Endodermal cell (in vitro differentiated cells): ENCODE results near the gene DCBLD2. TPM values are rescaled to one million over a fixed set of nuclear protein-coding genes. Genes with fewer than 3 reads are reported as not detected.
"Not testable (repeated sequence)": the region's sequence is repeated elsewhere in the genome, so short reads cannot be mapped to it uniquely, and the experiment has no call there.

Experiments
- DNase-seq: peaks from one replicate; pipeline ENCODE4 v3.0.0-alpha.2; 2017
- H3K27ac ChIP-seq: 2 replicates; pipeline ENCODE4 v1.5.1; 2013; ENCODE audit warnings: mild to moderate bottlenecking, low read depth, low read length, moderate library complexity
- H3K27me3 ChIP-seq: 2 replicates; pipeline ENCODE4 v1.6.1; 2013; ENCODE audit warnings: mild to moderate bottlenecking, low read length, moderate library complexity; ENCODE audit not compliant: insufficient read depth, control insufficient read depth, poor library complexity, severe bottlenecking
- H3K36me3 ChIP-seq: 2 replicates; pipeline ENCODE4 v1.7.0; 2013; ENCODE audit warnings: mild to moderate bottlenecking, low read length, moderate library complexity; ENCODE audit not compliant: control insufficient read depth, insufficient read depth
- H3K4me1 ChIP-seq: one replicate; pipeline ENCODE4 v1.7.0; 2013; ENCODE audit warnings: low read length; ENCODE audit not compliant: control insufficient read depth, insufficient read depth
- H3K4me3 ChIP-seq: 2 replicates; pipeline ENCODE4 v1.5.1; 2013; ENCODE audit warnings: mild to moderate bottlenecking, low read length, moderate library complexity
- H3K9ac ChIP-seq: 2 replicates; pipeline ENCODE4 v1.6.1; 2013; ENCODE audit warnings: mild to moderate bottlenecking, low read length, moderate library complexity; ENCODE audit not compliant: poor library complexity, severe bottlenecking; ENCODE audit errors: extremely low read depth
- H3K9me3 ChIP-seq: 2 replicates; pipeline ENCODE4 v1.6.1; 2013; ENCODE audit warnings: mild to moderate bottlenecking, low read length, moderate library complexity; ENCODE audit not compliant: control insufficient read depth
- H3K27ac Mint-ChIP-seq: 2 replicates; pipeline ENCODE4 v1.8.0; 2020; ENCODE audit warnings: mixed read lengths
- H3K27me3 Mint-ChIP-seq: 2 replicates; pipeline ENCODE4 v1.8.0; 2021; ENCODE audit warnings: mild to moderate bottlenecking, mixed read lengths; ENCODE audit not compliant: insufficient read depth
- H3K36me3 Mint-ChIP-seq: 2 replicates; pipeline ENCODE4 v1.8.0; 2020; ENCODE audit warnings: low read depth, mixed read lengths
- H3K4me1 Mint-ChIP-seq: 2 replicates; pipeline ENCODE4 v1.8.0; 2020; ENCODE audit warnings: mixed read lengths
- H3K4me3 Mint-ChIP-seq: 2 replicates; pipeline ENCODE4 v1.8.0; 2020; ENCODE audit warnings: mild to moderate bottlenecking, moderate library complexity, mixed read lengths
- H3K9me3 Mint-ChIP-seq: 2 replicates; pipeline ENCODE4 v1.8.0; 2020; ENCODE audit warnings: mild to moderate bottlenecking, mixed read lengths
- WGBS, 2 experiments: methylation state at CpG; one replicate each; pipeline versions ENCODE4 v1.1.5 to v1.1.7; 2013; ENCODE audit warnings: missing lambda C conversion rate in 2 of 2, mixed read lengths in 1 of 2; ENCODE audit not compliant: insufficient coverage in 1 of 2, insufficient read length in 1 of 2; 5-methylcytosine and 5-hydroxymethylcytosine counted together
- total RNA-seq, 2 donors: library from RNA; stranded (reverse); fragmentation: NEBNext Ultra II Directional in 1 of 2; extraction: Animal tissue kit (Norgen Biotek cat#: 25700) in 1 of 2; gene quantifications; 2 replicates in 1 of 2; 3 replicates in 1 of 2; pipeline ENCODE4 v1.2.1, GENCODE V29; 2021
- TF ChIP-seq, protein P1 (sequence below): fragments of 200-600 bp; sonication (generic); conservative IDR thresholded peaks from 2 replicates; pipeline ENCODE4 v1.5.0; 2021; ENCODE audit warnings: antibody characterized with exemption, mild to moderate bottlenecking

Gene DCBLD2
- total RNA-seq, 2 donors from 2014 or later = 70.7 to 80.9 TPM

DNA sequence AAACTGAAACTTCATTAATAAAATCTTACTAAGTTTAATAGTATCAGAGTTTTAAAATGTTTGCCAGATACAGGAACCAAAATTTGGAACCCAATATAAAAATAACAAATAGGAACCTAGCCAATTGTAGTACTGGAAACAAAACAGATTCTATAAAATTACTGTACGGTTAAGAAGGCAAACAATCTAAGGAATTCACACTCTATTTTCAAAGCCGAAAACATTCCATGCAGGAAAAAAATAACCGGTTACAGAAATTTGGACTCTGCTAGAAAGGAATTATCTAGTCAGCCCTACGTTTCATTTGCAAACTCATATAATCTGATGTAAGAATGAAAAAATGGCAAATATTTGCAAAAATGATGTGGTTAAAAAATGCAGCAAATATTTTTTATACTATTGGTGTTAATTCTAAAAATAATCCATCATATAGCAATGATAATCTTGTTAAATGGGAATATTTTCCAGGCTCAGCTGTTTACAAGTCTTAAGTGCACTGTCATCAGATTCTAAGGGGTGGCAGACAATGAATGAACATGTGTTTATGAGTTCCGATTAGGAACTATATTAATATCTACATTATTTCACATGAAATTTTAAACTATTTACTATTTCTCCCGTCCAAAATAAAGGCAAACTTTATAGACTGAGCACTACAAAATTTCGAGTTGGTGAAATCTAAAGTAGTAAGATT lies 58.1 kb downstream of the DCBLD2 start:
- Histone ChIP-seq H3K4me1 (no peaks in the 10 kb centered on the region), H3K27ac (no peak overlapping the region), H3K4me3 (no peak overlapping the region), H3K9me3 (peaks cover 27% of the 10 kb centered on the region), H3K27me3 (no peaks in the 10 kb centered on the region), H3K9ac (no peak overlapping the region), H3K36me3 (peaks cover 56% of the 10 kb centered on the region)
- Mint-ChIP-seq H3K36me3 (peaks cover 40% of the 10 kb centered on the region), H3K27ac (no peak overlapping the region), H3K9me3 (peaks cover 20% of the 10 kb centered on the region), H3K4me1 (no peaks in the 10 kb centered on the region), H3K27me3 (peaks cover 1% of the 10 kb centered on the region), H3K4me3 (no peak overlapping the region)
- no peak for DNase-seq
- TF ChIP-seq, protein P1, sequence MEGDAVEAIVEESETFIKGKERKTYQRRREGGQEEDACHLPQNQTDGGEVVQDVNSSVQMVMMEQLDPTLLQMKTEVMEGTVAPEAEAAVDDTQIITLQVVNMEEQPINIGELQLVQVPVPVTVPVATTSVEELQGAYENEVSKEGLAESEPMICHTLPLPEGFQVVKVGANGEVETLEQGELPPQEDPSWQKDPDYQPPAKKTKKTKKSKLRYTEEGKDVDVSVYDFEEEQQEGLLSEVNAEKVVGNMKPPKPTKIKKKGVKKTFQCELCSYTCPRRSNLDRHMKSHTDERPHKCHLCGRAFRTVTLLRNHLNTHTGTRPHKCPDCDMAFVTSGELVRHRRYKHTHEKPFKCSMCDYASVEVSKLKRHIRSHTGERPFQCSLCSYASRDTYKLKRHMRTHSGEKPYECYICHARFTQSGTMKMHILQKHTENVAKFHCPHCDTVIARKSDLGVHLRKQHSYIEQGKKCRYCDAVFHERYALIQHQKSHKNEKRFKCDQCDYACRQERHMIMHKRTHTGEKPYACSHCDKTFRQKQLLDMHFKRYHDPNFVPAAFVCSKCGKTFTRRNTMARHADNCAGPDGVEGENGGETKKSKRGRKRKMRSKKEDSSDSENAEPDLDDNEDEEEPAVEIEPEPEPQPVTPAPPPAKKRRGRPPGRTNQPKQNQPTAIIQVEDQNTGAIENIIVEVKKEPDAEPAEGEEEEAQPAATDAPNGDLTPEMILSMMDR = no peak
- WGBS, 2 experiments = 98 to 100% methylated on average over 2 to 5 of the region's 7 CpGs

DNA sequence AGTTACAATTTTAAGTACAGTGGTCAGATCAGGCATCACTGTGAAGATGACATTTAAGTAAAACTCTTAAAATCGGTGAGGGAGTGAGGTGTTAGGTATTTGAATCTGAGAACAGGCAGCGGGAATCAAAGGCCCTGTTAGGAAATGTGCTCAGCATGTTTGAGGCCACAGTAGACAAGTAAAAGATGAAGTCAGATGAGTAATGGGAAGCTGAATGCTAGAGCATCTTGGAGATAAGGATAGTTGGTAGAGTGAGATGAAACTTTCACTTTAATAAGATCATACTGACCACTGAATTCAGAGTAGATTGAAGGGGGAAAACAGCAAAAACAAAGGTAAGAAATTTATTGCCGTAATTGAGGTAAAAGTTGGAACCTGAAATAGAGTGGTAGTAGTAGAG lies 61.6 kb downstream of the DCBLD2 start:
- Mint-ChIP-seq H3K4me3 (no peak overlapping the region), H3K9me3 (peaks cover 23% of the 10 kb centered on the region), H3K27me3 (peaks cover 1% of the 10 kb centered on the region), H3K4me1 (no peaks in the 10 kb centered on the region), H3K36me3 (peaks cover 28% of the 10 kb centered on the region), H3K27ac (no peak overlapping the region)
- Histone ChIP-seq H3K36me3 (peaks cover 40% of the 10 kb centered on the region), H3K27me3 (no peaks in the 10 kb centered on the region), H3K4me1 (no peaks in the 10 kb centered on the region), H3K9me3 (peaks cover 22% of the 10 kb centered on the region), H3K9ac (no peak overlapping the region), H3K27ac (no peak overlapping the region), H3K4me3 (no peak overlapping the region)
- DNase-seq = no peak
- TF ChIP-seq, protein P1 = no peak
- 92 to 96% methylated on average over 3 of the region's 3 CpGs for WGBS, 2 experiments

DNA sequence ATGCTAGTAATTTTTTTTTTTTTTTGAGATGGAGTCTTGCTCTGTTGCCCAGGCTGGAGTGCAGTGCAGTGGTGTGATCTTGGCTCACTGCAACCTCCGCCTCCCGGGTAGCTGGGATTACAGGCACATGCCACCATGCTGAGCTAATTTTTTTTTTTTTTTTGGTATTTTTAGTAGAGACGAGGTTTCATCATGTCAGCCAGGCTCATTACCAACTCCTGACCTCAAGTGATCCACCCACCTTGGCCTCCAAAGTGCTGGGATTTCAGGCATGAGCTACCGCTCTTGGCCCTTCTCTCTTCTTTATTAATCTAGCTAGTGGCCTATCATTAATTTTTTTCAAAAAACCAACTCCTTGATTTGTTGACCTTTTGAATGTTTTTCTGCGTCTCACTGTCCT lies 70.4 kb downstream of the DCBLD2 start:
- H3K27ac Mint-ChIP-seq, H3K4me3 Mint-ChIP-seq, H3K27me3 ChIP-seq, H3K4me1 ChIP-seq, DNase-seq, H3K4me3 ChIP-seq, H3K27me3 Mint-ChIP-seq, H3K4me1 Mint-ChIP-seq, H3K27ac ChIP-seq, H3K9ac ChIP-seq: not testable (repeated sequence)
- Histone ChIP-seq H3K9me3 (peaks cover 47% of the 10 kb centered on the region), H3K36me3 (peaks cover 18% of the 10 kb centered on the region)
- 93% methylated on average over 4 of the region's 5 CpGs; no CpG with 5 or more reads in 1 of the 2 experiments for WGBS, 2 experiments
- peaks cover 32% of the 10 kb centered on the region for H3K36me3 Mint-ChIP-seq
- peaks cover 46% of the 10 kb centered on the region for H3K9me3 Mint-ChIP-seq
